ENCODE data around the gene AADACL4. TPM values are rescaled to one million over a fixed set of nuclear protein-coding genes. Genes with fewer than 3 reads are reported as not detected.
A peak's percentile ranks its signal among the peaks of the same experiment; 100 is the strongest.

Gene AADACL4
- total and polyA plus RNA-seq, 2 of the 8 experiments (the other 6 are each of a cell fraction or from before 2014, with no cell fraction given) = 0.08 TPM; not detected in 1

DNA sequence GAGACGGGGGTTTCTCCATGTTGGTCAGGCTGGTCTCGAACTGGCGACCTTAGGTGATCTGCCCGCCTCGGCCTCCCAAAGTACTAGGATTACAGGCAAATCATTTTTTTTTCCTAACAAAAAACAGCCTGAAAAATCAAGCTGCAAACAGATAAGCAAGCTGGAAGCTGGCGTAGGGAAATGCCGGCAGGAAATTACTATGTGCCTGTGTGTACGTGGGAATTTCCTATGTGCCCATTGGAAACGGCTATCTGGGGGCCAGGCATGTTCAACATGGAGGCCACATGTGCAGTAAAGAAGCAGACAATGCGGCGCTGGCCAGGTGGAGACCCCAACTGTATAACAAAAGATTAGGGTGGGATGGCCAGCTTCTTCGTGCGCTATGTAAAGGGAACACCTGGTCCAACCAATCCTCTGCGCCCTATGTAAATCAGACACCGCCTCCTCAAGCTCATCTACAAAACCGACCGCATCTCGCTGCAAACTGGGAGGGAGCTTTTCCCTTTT, 9.1 kb upstream of the AADACL4 start:
- H2BK5ac ChIP-seq (ENCODE audit: low read depth, low read length) = peak overlapping the region; percentile 44; the same call in 1 of the 2 replicates
- H3K9me3 ChIP-seq (ENCODE audit: insufficient read depth in 2 of 2, low read depth in 1 of 2, low read length in 1 of 2) = peaks cover 0 to 4% of the 10 kb centered on the region in 2 experiments; a peak in 2 of 4 replicates
- FAIRE-seq (no peak), DNase-seq (ENCODE audit: low read depth in 1 of 2, low spot score in 2 of 2) (no peak)
- H3K14ac ChIP-seq (ENCODE audit: insufficient read length) = no peak overlapping the region
- no peak overlapping the region for H3K27ac ChIP-seq (ENCODE audit: low read depth, low read length)
- no peaks in the 10 kb centered on the region for H4K20me1 ChIP-seq (replicated peaks in 1 of 2; ENCODE audit: control insufficient read depth in 1 of 2, insufficient read depth in 2 of 2, low read length in 2 of 2)
- no peak overlapping the region for H2AFZ ChIP-seq (ENCODE audit: low read length)
- no peak overlapping the region for H4K91ac ChIP-seq (replicated peaks; ENCODE audit: insufficient read length, low read length)
- peak overlapping the region; percentile 97; the same call in 1 of the 2 replicates for H2BK15ac ChIP-seq (ENCODE audit: low read length)
- no peaks in the 10 kb centered on the region for H3K23me2 ChIP-seq (ENCODE audit: low read depth, low read length)
- H4K5ac ChIP-seq (ENCODE audit: insufficient read length, low read depth, low read length) = no peak overlapping the region
- no peak overlapping the region for H3K4me2 ChIP-seq (ENCODE audit: insufficient read depth in 1 of 2, low read depth in 2 of 2, low read length in 2 of 2)
- 85% methylated on average over 18 of the region's 18 CpGs; no CpG with 5 or more reads in 1 of the 2 experiments for WGBS, 2 experiments (ENCODE audit: extremely low coverage in 1 of 2, insufficient coverage in 1 of 2, insufficient read length in 1 of 2, insufficient replicate concordance in 2 of 2, low coverage in 1 of 2, low lambda C conversion rate in 2 of 2, missing lambda C conversion rate in 1 of 2)
- H3K4me1 ChIP-seq (replicated peaks in 1 of 4; ENCODE audit: control insufficient read depth in 3 of 4, insufficient read depth in 4 of 4, low read length in 3 of 4) = peaks cover 10 to 29% (median 19%) of the 10 kb centered on the region in 4 experiments
- no peaks in the 10 kb centered on the region for H3K79me2 ChIP-seq (ENCODE audit: control insufficient read depth in 1 of 2, insufficient read depth in 2 of 2, low read length in 2 of 2)
- H3K4me3 ChIP-seq (ENCODE audit: extremely low read depth in 1 of 4, insufficient read depth in 2 of 4, low read depth in 3 of 4, low read length in 4 of 4) = no peak overlapping the region
- no peak overlapping the region for H2BK120ac ChIP-seq (replicated peaks; ENCODE audit: low read depth, low read length)
- H3K9ac ChIP-seq (replicated peaks in 1 of 4; ENCODE audit: extremely low read depth in 1 of 4, low read depth in 3 of 4, low read length in 3 of 4) = no peak overlapping the region
- ChIA-PET POLR2A (ENCODE audit: partially characterized antibody) (interaction anchor here (1.2 to 1.4 kb wide), 3 partner anchors 12 to 33 kb away, joined by 3 to 9 read pairs (median 3); no protein-coding TSS in a partner anchor), CTCF (ENCODE audit: partially characterized antibody) (interaction anchor here (0.6 to 6.6 kb wide), 3 partner anchors 14 to 343 kb away, joined by 3 to 30 read pairs (median 3); no protein-coding TSS in a partner anchor)
- no peak overlapping the region for H2AK5ac ChIP-seq (ENCODE audit: low read depth, low read length)
- no peaks in the 10 kb centered on the region for H3K27me3 ChIP-seq (replicated peaks in 1 of 4; ENCODE audit: control insufficient read depth in 3 of 4, extremely low read depth in 1 of 4, insufficient read depth in 3 of 4, low read length in 3 of 4)
- peak overlapping the region; percentile 92 for H2BK20ac ChIP-seq (ENCODE audit: low read length)
- peak overlapping the region; percentile 8; the same call in 1 of the 2 replicates for H4K8ac ChIP-seq (ENCODE audit: extremely low read depth, insufficient read depth, low read length)
- no peak overlapping the region for H3K4ac ChIP-seq (replicated peaks; ENCODE audit: insufficient read length, low read depth, low read length)
- no peaks in the 10 kb centered on the region for H3K79me1 ChIP-seq (ENCODE audit: low read depth, low read length)
- H3K36me3 ChIP-seq (ENCODE audit: control insufficient read depth in 2 of 4, insufficient read depth in 4 of 4, low read length in 3 of 4) = no peaks in the 10 kb centered on the region; a peak in 1 of 8 replicates
- no peak overlapping the region for H3K56ac ChIP-seq (replicated peaks; ENCODE audit: insufficient read length, low read depth, low read length)
- H2BK12ac ChIP-seq (ENCODE audit: low read depth, low read length) = peak overlapping the region; percentile 84; the same call in 1 of the 2 replicates
- peak overlapping the region; percentile 83; the same call in 1 of the 2 replicates for H3K18ac ChIP-seq (ENCODE audit: extremely low read depth, low read length)
- H3K23ac ChIP-seq (ENCODE audit: insufficient read length) = no peak overlapping the region
- TF ChIP-seq RAD21 (IDR thresholded peaks at IDR 0.05 in 1 of 2, conservative IDR thresholded peaks at IDR 0.05 in 1 of 2; ENCODE audit: low read depth in 2 of 2, low read length in 2 of 2) (no peak), BACH1 (IDR thresholded peaks at IDR 0.05; ENCODE audit: low read length) (no peak), TAF1 (IDR thresholded peaks at IDR 0.05; ENCODE audit: low read depth, low read length) (no peak), TEAD4 (IDR thresholded peaks at IDR 0.05; ENCODE audit: low read depth, low read length) (no peak), JUN (IDR thresholded peaks at IDR 0.05; ENCODE audit: low read depth, low read length) (no peak), KDM1A (IDR thresholded peaks at IDR 0.05; ENCODE audit: borderline replicate concordance, low read length) (no peak), POLR2A (IDR thresholded peaks at IDR 0.05; ENCODE audit: control extremely low read depth in 1 of 2, low read depth in 2 of 2, low read length in 2 of 2) (no peak), TCF12 (IDR thresholded peaks at IDR 0.05; ENCODE audit: low read depth, low read length) (no peak), POU5F1 (IDR thresholded peaks at IDR 0.05; ENCODE audit: low read depth, low read length) (no peak), KDM4A (IDR thresholded peaks at IDR 0.05; ENCODE audit: low read depth, low read length, severe bottlenecking) (no peak), SUZ12 (IDR thresholded peaks at IDR 0.05; ENCODE audit: low read length) (no peak), ZNF274 (IDR thresholded peaks at IDR 0.05; ENCODE audit: borderline replicate concordance, extremely low read depth, low read length) (no peak)
- TF ChIP-seq, protein P1, sequence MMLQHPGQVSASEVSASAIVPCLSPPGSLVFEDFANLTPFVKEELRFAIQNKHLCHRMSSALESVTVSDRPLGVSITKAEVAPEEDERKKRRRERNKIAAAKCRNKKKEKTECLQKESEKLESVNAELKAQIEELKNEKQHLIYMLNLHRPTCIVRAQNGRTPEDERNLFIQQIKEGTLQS (IDR thresholded peaks at IDR 0.05; ENCODE audit: insufficient read depth, low read depth, low read length) = no peak

Measured in H1 (cell line).